NCI-H146 treated with DMSO at 0.1 percent for 48 hours (cell line): ENCODE results near the gene ARRDC4.
"Not testable (repeated sequence)": the region's sequence is repeated elsewhere in the genome, so short reads cannot be mapped to it uniquely, and the experiment has no call there.

Experiments
- DNase-seq: peaks from one replicate; lab custom pipeline; 2025; ENCODE audit not compliant: unreplicated experiment; lab: John Stamatoyannopoulos, UW

Gene ARRDC4

DNA sequence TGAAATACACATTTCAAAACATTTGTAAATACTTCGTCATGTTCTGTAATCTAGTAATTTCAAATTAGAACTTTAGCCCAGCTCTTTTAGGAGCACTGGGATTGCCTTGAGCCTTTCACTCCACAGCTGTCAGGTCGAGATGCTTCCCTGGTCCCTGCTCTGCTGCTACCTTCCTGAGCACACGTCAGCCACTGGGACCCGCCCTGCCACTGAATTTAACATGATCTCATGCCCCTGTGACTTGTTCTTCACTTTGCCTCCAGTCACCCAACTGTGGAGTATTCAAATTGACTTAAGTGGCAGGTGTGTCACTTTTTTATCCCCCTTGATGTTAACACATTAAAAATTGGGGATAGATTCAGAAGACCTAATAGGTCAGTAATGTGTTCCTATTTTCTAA lies 3.3 kb downstream of the ARRDC4 start:
- no peak for DNase-seq

DNA sequence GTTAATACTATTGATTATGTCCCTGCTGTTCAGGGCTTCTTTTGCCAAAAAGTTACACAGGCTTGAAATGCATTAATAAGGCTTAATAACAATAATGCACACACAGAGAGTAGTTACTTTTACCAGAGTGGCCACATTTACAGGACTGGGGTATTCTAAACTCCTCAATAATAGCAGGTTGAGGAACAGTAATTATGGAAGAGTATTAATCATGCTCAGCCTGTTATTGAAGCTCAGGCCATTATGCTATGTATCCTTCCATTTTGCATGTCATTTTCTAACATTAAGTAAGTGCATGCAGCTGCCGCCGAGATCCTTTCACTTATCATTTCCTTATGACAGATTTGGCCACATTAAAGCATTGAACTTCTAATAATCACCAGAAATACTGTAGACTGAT lies 5.7 kb downstream of the ARRDC4 start:
- no peak for DNase-seq

DNA sequence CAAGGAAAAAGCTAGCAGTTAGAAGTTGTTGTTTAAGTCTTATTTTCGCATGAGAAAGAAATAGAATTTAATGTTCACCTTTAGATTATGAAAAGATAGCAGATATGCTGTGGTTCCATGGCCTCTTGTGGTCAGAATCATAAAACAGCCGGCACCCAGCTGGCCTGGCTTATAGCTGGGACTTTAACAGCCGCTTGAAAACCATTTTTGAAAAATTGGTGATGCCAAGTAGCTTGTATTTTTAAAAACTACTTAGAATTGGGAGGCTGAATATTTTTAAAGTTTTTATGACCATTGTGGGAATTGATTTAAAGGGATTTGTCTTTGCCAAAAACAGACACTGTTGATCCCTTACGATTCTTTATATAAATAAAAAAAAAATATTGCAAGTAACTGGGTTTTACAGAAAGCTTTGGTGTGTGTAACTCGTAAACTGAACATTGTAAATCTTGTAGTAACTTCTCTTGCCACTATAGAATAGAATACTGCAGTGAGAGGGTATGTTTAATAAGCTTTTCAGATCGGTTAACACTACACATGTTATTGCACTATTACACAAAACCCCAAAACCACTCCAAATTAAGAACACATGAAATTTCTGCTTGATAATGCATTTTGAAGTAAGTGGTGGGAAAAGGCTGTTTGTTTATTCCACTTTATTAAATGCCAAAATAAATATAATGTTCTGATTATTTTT lies 6.6 kb downstream of the ARRDC4 start:
- no peak for DNase-seq

DNA sequence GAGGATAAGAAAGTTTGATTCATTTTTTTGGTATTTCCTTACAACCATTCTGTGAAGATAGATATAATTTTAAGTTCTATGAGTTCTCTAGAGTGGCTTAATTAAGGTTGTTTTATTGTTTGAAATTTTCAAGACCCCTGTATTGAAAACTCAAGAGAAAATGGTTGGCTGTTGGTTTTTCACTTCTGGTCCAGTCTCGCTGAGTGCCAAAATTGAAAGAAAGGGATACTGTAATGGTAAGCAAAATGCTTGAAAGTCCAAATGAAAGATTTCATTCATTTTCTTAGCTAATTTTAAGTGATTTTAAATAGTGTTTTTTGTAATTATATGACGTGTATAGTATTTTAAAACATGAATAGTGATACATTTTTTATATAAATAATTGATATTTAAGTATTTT lies 7.4 kb downstream of the ARRDC4 start:
- no peak for DNase-seq

DNA sequence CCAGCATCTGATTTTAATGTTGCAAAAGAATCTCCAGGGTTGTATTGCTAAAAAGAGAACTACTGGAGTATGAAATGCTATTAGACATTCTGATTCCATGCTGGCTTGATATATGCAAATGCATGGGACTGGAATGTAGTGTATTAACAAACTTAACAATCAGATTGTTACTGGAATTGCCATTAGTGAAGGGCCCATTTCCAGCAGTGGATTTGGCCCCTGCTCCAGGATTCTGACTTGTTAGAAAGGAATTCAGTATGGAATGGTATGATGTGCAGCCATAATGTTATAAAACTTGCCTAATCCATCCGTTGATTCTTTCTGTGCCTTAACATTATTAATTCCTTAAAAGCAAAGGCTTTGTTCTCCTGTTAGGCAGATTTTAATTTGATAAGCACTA lies 7.9 kb downstream of the ARRDC4 start:
- DNase-seq, result no peak

DNA sequence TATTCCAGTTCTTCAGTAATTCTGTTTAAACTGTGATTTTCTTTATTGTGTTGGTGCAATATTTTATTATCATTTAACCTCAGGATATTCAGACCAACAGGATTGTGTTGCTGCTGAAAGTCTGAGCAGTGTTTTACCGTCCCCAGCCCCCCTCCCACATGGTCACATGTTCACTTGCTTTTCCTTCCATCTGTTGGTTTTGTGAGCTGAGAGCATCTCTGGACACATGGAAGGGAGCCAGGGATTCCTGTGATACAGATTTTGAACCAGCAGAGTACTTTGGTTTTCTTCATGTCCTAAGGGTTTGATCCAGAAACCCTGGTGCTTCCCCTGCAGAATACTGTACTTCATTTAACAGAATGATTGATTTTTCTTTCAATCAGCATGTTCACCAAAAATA lies 11.9 kb downstream of the ARRDC4 start:
- DNase-seq, result no peak

DNA sequence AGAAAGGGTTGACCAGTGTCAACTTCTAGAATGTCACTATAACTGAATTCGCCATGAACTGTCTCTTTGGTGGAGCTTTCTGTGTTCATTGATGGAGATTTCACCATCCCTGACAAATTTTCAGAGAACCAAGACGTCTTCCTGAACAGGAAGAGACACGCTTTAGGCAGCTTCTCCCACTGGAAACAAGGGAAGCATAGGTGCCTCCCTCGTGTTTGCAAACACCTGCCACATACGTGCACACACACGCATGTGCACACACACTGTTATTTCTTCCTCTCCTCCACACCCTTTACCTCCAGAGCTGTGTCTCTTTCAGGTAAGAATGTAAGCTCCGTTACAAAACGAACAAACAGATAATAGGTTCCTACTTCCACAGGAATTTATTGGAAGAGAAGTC lies 15.6 kb downstream of the ARRDC4 start:
- DNase-seq, result no peak

DNA sequence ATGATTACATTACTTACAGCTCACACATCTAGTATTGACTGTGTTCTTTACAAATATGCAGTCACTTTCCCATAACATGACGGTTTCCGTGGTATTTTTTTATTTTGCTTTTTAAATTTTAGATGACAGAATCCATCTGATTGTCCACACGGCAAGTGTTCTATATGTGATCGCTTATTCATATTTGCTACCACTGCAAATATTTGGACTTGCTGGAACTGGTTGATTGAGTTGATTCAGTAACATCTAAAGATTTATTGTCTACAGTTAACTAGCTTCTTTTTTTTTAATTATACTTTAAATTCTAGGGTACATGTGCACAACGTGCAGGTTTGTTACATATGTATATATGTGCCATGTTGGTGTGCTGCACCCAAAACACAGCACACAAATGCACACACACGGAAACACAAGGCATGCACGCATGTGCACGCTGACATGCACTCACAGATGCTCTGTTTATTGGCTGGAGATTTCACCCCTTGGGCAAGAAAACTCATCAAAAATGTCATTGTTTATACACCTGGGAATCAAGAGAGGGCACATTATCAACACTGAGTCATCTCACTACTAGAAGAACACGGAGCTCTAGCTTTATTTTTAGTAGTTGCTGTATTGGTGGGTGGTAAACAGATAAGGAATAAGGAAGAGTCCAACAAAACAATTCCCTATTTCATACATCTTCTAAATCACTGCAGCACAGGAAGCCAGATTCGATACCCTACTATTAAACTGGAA lies 16.4 kb downstream of the ARRDC4 start:
- DNase-seq, result no peak

DNA sequence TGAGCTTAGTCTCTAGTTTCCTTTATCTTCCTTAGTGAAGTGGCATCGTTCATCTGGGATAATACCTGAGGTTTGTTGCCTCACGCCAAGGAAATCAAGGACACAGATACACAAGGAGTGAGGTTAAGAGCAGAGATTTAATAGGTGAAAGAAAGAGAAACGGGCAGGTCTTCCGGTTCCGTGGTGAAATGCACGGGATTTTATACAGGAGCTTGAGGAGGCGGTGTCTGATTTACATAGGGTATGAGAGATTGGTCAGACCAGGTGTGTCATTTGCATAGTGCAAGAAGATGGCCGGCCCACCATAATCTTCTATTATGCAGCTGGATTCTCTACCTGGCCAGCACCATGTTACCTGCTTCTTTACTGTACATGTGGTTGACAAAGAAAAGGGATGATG lies 17.2 kb downstream of the ARRDC4 start:
- peak; percentile 76 for DNase-seq

DNA sequence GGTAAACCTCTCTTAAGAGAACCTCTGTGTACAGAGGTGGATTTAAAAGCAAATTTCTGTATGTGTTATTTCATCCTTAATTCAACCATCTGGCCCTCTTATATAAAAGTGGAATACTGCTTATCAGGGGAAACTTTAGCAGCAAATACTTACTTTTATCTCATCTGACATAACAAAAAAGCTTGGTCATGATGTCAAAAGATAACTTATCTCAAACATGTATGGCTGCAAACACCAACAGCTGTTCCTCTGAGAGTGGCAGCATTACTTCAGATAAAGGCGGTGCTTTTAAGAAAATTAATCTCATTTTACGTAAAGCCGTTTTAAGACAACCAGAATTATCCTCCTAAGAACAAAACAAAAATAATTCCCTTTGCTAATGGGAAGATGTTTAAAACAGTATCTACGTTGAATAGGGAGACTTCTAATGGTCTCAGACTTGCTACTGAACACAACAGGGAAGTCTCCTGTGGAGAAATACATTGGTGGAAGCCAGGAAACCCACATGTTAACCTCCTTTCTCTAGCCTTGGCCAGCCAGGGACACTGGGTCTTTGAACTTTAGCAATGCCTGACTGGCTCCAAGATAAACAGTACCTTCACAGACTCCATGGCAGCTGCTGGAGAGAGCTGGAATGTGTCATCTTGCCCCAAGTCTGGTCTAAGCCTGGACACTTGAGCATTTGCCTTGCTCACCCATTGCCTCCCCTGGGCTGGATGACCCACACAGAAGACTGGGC lies 18.1 kb downstream of the ARRDC4 start:
- no peak for DNase-seq

DNA sequence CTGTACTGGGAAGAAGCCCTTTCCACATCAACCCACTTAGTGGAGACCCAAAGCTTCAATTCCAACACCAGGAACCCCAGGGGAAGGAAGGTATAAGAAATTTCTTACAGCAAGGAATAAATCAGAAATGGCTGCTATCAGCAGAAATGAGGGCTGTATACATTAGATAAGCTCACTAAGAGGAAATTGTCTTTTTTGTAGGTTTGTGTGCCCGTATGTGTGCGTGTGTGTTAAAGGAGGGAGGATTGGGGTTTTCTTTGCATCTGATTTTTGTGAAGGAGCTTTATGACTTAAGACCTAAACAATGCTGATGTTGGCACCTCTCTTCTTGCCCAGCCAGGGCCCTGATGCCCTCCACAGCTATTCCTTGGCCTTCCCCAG lies 18.6 kb downstream of the ARRDC4 start:
- DNase-seq, result no peak

DNA sequence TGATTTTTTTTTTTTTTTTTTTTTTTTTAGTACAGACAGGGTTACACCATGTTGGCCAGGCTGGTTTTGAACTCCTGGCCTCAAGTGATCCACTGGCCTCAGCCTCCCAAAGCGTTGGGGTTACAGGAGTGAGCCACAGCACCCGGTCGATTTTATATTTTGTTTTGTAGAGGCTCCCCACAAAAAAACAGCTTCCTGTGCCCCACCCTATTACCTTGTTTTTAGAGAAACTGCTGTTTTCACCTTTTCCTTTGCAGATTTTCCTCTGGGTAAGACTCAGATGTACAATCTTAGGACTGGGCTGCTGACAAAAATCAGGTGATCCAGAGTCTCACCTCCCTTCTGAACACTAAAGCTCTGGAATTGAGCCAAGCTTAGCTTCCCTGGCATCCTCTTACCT lies 20.6 kb downstream of the ARRDC4 start:
- DNase-seq, result no peak

DNA sequence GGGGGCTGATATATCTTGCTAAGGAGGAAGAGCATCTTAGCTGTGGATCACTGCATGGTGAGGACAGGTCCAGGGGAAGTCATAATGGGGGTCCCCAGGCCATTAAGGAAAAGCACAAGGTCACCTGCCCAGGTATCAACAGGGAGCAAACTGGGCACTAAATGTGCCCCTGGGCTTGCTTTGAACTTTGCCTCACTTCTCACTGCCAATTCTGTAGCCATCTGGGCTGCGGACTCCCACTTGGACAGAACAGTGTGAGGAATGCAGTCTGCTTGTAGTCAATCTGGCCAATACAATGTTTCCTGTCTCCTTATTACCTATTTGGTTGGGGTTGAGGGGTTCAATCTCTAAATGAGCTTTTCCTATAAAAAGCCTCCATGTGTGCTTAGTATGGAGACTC lies 21.3 kb downstream of the ARRDC4 start:
- DNase-seq, result peak; percentile 9

DNA sequence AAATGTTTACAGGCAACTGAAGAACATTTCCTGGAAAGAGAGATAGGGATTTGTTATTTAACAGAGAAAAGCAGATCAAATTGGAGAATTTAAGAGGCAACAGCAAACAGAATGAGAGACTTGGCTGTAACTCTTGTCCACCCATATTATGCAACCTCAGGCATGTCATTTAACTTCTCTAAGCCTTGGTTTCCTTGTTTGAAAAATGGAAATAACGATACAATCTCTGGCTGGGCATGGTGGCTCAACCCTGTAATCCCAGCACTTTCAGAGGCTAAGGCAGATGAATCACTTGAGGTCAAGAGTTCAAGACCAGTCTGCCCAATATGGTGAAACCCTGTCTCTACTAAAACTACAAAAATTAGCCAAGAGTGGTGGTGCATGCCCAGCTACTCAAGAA lies 23.7 kb downstream of the ARRDC4 start:
- DNase-seq, result no peak

DNA sequence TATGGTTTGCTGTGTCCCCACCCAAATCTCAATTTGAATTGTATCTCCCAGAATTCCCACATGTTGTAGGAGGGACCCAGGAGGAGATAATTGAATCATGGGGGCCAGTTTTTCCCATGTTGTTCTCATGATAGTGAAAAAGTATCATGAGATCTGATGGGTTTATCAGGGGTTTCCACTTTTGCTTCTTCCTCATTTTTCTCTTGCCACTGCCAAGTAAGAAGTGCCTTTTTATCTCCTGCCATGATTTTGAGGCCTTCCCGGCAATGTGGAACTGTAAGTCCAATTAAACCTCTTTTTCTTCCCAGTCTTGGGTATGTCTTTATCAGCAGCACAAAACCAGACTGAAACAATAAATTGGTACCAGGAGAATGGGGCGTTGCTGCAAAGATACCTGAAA lies 25.5 kb downstream of the ARRDC4 start:
- not testable (repeated sequence) for DNase-seq

DNA sequence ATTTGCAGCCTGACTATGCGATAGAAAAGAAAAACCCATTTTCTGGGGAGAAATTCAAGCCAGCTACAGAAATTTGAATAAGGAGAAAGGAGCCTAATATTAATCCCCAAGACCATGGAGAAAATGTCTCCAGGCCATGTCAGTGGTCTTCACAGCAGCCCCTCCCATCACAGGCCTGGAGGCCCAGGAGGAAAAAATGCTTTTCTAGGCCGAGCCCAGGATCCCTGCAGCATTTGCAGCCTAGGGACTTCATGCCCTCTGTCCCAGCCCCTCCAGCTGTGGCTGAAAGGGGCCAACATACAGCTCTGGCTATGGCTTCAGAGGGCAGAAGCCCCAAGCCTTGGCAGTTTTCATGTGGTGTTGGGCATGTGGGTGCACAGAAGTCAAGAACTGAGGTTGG lies 26.3 kb downstream of the ARRDC4 start:
- DNase-seq, result no peak

DNA sequence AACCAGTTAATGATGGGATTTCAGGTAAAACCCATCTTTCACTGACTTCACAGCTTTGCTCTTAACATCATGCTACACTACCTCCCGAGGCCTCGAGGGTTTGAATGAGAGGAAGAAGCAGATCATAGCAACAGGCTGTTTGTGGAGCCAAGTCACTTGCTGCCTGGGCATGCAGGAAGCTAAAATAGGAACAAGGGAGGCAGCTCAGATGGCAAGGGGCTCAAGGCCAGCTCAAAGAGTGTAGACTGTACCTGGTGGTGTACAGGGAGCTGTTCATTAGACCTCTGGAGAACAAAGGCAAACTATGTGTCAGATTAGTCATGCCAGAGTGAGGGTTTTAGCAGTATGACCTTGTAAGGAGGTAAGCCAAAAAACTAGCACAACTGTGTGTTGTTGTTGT lies 28.8 kb downstream of the ARRDC4 start:
- DNase-seq, result no peak

DNA sequence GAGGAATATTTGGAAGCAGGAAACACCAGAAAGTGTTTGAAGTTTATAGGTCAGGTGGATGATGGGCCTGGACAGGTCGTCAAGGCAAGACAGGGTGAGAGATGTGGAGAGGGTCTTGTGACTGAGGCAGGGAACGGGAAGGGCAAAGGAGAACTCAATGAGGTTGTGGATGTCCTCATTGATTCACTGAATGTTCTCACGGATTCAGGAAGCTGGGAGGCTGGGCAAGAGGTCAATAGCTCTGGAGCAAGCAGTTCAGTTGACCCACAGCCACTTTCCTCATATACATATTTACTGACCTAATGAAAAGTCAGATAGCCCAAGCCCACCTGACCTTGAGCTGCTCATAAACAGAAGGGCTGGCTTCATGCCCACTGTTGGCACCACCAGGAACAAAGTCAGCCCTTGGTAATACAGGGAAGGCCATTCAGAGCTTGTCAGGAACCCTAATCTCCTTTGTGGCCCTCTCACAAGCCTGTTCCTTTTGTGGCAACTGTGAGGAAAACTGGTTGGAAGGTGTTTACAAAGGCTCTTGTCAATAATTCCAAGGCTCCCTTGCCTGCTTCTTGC lies 31.6 kb downstream of the ARRDC4 start:
- DNase-seq, result no peak

DNA sequence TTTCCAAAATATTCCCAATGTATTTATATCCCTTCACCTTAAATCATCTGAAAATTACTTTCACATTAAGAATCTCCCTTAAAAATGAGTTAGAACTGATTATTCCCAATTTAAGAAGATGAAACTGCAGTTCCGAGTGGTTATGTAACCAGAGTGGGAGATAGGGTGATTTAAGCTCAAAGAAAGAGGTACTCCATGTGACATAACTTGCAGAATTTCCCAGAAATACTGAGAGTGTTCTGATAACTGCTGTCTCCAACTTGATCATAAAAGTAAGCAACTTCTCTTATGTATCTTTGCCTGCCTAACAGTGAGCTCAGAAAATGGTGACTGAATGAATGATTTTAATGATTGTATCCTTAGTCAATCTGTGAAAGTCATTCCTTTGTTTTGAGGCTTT lies 32.3 kb downstream of the ARRDC4 start:
- no peak for DNase-seq

DNA sequence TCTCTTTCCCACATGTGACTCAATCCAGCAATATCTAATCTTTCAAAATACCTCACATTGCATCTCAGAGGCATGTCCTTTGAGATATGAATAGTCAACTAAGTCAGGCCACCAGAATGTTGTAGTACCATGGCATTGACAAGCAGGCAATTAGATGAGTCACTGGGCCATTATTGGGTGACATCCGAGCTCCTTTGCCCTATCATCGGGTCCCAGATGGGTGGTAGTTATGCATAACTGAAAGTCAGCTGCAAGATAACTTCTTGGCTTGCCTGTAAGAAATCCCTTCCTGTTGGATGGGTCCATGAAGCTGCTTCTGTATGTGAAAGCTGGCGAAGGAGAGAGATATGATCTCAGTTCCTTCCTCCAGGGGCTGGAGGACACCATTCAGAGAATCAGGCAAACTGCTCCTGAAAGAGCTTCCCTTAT lies 32.8 kb downstream of the ARRDC4 start:
- DNase-seq, result peak; percentile 34

DNA sequence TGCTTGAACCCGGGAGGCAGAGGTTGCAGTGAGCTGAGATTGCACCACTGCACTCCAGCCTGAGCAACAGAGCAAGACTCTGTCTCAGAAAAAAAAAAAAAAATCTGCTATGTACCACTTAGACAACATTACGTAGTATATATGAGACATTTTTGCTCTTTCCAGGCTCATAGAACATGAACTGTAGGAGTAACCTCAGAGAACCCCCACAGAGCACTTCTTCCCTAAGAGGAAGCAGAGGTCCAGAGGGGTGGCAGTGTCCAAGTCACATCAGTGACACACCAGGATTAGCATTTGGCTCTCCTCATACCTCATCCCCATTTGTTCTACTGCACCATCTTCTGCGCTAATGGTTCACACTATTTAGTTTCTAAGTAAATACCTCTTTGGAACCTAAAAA lies 33.7 kb downstream of the ARRDC4 start:
- DNase-seq, result no peak

DNA sequence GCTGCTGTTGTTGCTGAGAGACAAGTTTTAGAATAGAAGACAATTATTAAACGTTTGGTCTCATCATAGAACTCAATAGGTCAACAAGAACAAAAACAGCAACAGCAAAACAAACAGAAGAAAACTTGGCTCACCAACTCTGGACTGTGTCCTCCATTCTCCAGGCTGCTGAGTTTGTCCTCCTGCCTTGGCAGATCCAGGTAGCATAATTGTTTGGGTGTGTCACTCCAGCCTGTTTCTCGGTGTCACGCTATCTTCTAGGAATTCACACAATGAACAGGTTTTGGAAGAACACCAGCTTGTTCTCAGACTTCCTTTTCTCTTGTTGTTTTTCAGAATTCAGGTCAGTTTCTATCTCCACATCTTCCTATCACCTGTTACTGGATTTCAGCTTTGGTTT lies 34.7 kb downstream of the ARRDC4 start:
- no peak for DNase-seq
